ENCODE data around the gene TEAD2. TPM values are rescaled to one million over a fixed set of nuclear protein-coding genes. Genes with fewer than 3 reads are reported as not detected.

The TEAD2 gene
- total RNA-seq = 10 to 100 TPM; 11.8 to 18.0 TPM
- long read RNA-seq, partial matches to known transcripts = 6 of 7 reads
- long read RNA-seq, other reads (novel, unspliced or antisense) = 1 of 7 reads

- intact Hi-C loops (cut with DNase I, micrococcal nuclease) = no loop called here
- DNase-seq = peak; percentile 71 to 80
- peak; percentile 44 for ATAC-seq
These were observed at the start of gene TEAD2 for GRCh38 chr19:49362048-49362928. Gene TEAD2, minus strand, starts transcription at chr19:49362416. Its CDS starts 2,341 bp downstream, at chr19:49360075.

GRCh38 chr19:49411681-49412326 lies 49.6 kb upstream of the TEAD2 start:
- DNase-seq = no peak
- intact Hi-C loops (cut with DNase I, micrococcal nuclease) = no loop called here
- ATAC-seq = no peak

GRCh38 chr19:49409441-49410029 lies 47.3 kb upstream of the TEAD2 start:
- intact Hi-C loops (cut with DNase I, micrococcal nuclease) = no loop called here
- DNase-seq (no peak), ATAC-seq (peak; percentile 52)

- ATAC-seq = no peak
- no peak for DNase-seq
- intact Hi-C loops (cut with DNase I, micrococcal nuclease) = no loop called here
These were observed 46.7 kb upstream of the TEAD2 start for GRCh38 chr19:49408816-49409440.

GRCh38 chr19:49407482-49408015 lies 45.3 kb upstream of the TEAD2 start:
- intact Hi-C loops (cut with DNase I, micrococcal nuclease) = no loop called here
- ATAC-seq (no peak), DNase-seq (no peak)

GRCh38 chr19:49407079-49407478 lies 44.9 kb upstream of the TEAD2 start:
- DNase-seq (no peak), ATAC-seq (no peak)
- intact Hi-C loops (cut with DNase I, micrococcal nuclease) = no loop called here

- intact Hi-C loops (cut with DNase I, micrococcal nuclease) = no loop called here
- DNase-seq (no peak), ATAC-seq (no peak)
These were observed 41.4 kb upstream of the TEAD2 start for GRCh38 chr19:49403404-49404187.

GRCh38 chr19:49400029-49400428 lies 37.8 kb upstream of the TEAD2 start:
- intact Hi-C loops (cut with DNase I, micrococcal nuclease) = no loop called here
- no peak for ATAC-seq
- no peak for DNase-seq

GRCh38 chr19:49398931-49399330 lies 36.7 kb upstream of the TEAD2 start:
- ATAC-seq (no peak), DNase-seq (no peak)
- intact Hi-C loops (cut with DNase I, micrococcal nuclease) = no loop called here

- ATAC-seq (no peak), DNase-seq (no peak)
- intact Hi-C loops (cut with DNase I, micrococcal nuclease) = no loop called here
These were observed 35.9 kb upstream of the TEAD2 start for GRCh38 chr19:49398001-49398615.

- ATAC-seq = no peak
- intact Hi-C loops (cut with DNase I, micrococcal nuclease) = no loop called here
- DNase-seq = no peak
These were observed 34.7 kb upstream of the TEAD2 start for GRCh38 chr19:49396738-49397505.

GRCh38 chr19:49395581-49396407 lies 33.6 kb upstream of the TEAD2 start:
- intact Hi-C loops (cut with DNase I, micrococcal nuclease) = no loop called here
- DNase-seq (no peak), ATAC-seq (no peak)

GRCh38 chr19:49393881-49394280 lies 31.7 kb upstream of the TEAD2 start:
- DNase-seq = no peak
- intact Hi-C loops (cut with DNase I, micrococcal nuclease) = loop anchor here in 1 of 2 donors (5.0 kb wide), 1 partner anchor 48 kb away; the partner anchor contains the start of gene SLC17A7

GRCh38 chr19:49391581-49392399 lies 29.6 kb upstream of the TEAD2 start:
- ATAC-seq = peak; percentile 96
- peak; percentile 64 to 83 for DNase-seq
- intact Hi-C loops (cut with DNase I, micrococcal nuclease) = loop anchor here in 1 of 2 donors (5.0 kb wide), 1 partner anchor 51 kb away; the partner anchor contains the start of gene SLC17A7

More at GRCh38 chr19:49393881-49394280, 31.7 kb upstream of the TEAD2 start:
- no peak for ATAC-seq

GRCh38 chr19:49390929-49391359 lies 28.7 kb upstream of the TEAD2 start:
- ATAC-seq (no peak), DNase-seq (no peak)
- intact Hi-C loops (cut with DNase I, micrococcal nuclease) = loop anchor here in 1 of 2 donors (5.0 kb wide), 1 partner anchor 51 kb away; the partner anchor contains the start of gene SLC17A7
